HEK293 (cell line): ENCODE measurements around the gene NDUFS4.
A peak's percentile ranks its signal among the peaks of the same experiment; 100 is the strongest.

Source experiments
- CTCF ChIA-PET: fragments of 350-600 bp; formaldehyde crosslinking; extraction: SDS; loops from one replicate; lab custom pipeline; 2021; ENCODE audit warnings: antibody characterized with exemption; lab: Yijun Ruan, JAX
- POLR2A ChIA-PET: fragments of 300-600 bp; formaldehyde crosslinking; extraction: SDS; loops from one replicate; lab custom pipeline; 2020; ENCODE audit warnings: antibody characterized with exemption, inconsistent platforms; lab: Yijun Ruan, JAX
- H3K27ac ChIP-seq: fragments of 200-500 bp; sonication (Bioruptor generic); 2 replicates; pipeline ENCODE4 v1.5.1; 2014; ENCODE audit warnings: low read depth, low read length, control low read depth, inconsistent platforms; ENCODE audit errors: extremely low read depth
- H3K36me3 ChIP-seq, 2 experiments: fragments of 200-500 bp in 1 of 2; sonication (Bioruptor generic) in 1 of 2; 1 replicate in 1 of 2; 2 replicates in 1 of 2; pipeline ENCODE4 v1.5.1; 2014 to 2017; ENCODE audit warnings: inconsistent platforms in 2 of 2, low read length in 2 of 2; ENCODE audit not compliant: control insufficient read depth in 2 of 2, insufficient read depth in 1 of 2
- H3K4me1 ChIP-seq: fragments of 200-500 bp; sonication (Bioruptor generic); 2 replicates; pipeline ENCODE4 v1.5.1; 2014; ENCODE audit warnings: mild to moderate bottlenecking, low read length, inconsistent platforms; ENCODE audit not compliant: control insufficient read depth, insufficient read depth
- H3K4me3 ChIP-seq: 2 replicates; pipeline ENCODE4 v1.5.1; 2011; ENCODE audit warnings: low read depth, mild to moderate bottlenecking, control low read depth, low read length, moderate library complexity
- H3K9me3 ChIP-seq: fragments of 200-500 bp; sonication (Bioruptor generic); 2 replicates; pipeline ENCODE4 v1.5.1; 2014; ENCODE audit warnings: low read depth, low read length, inconsistent platforms; ENCODE audit not compliant: control insufficient read depth, insufficient read depth
- GLIS2 ChIP-seq: fragments of 450-650 bp; formaldehyde crosslinking; IDR thresholded peaks from 2 replicates; pipeline ENCODE4 v1.5.1; 2016; ENCODE audit warnings: missing biosample characterization, missing genetic modification characterization
- KLF1 ChIP-seq: fragments of 450-650 bp; formaldehyde crosslinking; IDR thresholded peaks from 2 replicates; pipeline ENCODE4 v1.5.1; 2016; ENCODE audit warnings: missing biosample characterization, missing genetic modification characterization
- KLF8 ChIP-seq: fragments of 450-650 bp; formaldehyde crosslinking; IDR thresholded peaks from 2 replicates; pipeline ENCODE4 v1.5.1; 2016; ENCODE audit warnings: missing biosample characterization, missing genetic modification characterization
- KLF9 ChIP-seq: fragments of 450-650 bp; formaldehyde crosslinking; IDR thresholded peaks from 2 replicates; pipeline ENCODE4 v1.5.1; 2016; ENCODE audit warnings: missing biosample characterization, missing genetic modification characterization, low read depth
- MZF1 ChIP-seq: fragments of 450-650 bp; formaldehyde crosslinking; IDR thresholded peaks from 2 replicates; pipeline ENCODE4 v1.5.1; 2017; ENCODE audit warnings: missing biosample characterization, missing genetic modification characterization, borderline replicate concordance
- PRDM1 ChIP-seq: fragments of 450-650 bp; formaldehyde crosslinking; IDR thresholded peaks from 2 replicates; pipeline ENCODE4; 2016; ENCODE audit warnings: missing biosample characterization, missing genetic modification characterization
- PRDM2 ChIP-seq: fragments of 450-650 bp; formaldehyde crosslinking; IDR thresholded peaks from 2 replicates; pipeline ENCODE4 v1.5.1; 2016; ENCODE audit warnings: missing biosample characterization, missing genetic modification characterization, borderline replicate concordance
- SP7 ChIP-seq: fragments of 450-650 bp; formaldehyde crosslinking; IDR thresholded peaks from 2 replicates; pipeline ENCODE4 v1.5.1; 2016; ENCODE audit warnings: missing biosample characterization, missing genetic modification characterization
- YY1 ChIP-seq: fragments of 450-650 bp; formaldehyde crosslinking; IDR thresholded peaks from 2 replicates; pipeline ENCODE4 v1.5.1; 2018; ENCODE audit warnings: missing biosample characterization, missing genetic modification characterization
- YY2 ChIP-seq: fragments of 450-650 bp; formaldehyde crosslinking; IDR thresholded peaks from 2 replicates; pipeline ENCODE4 v1.5.1; 2016; ENCODE audit warnings: missing biosample characterization, missing genetic modification characterization
- ZBTB17 ChIP-seq: fragments of 450-650 bp; formaldehyde crosslinking; IDR thresholded peaks from 2 replicates; pipeline ENCODE4 v1.5.1; 2016; ENCODE audit warnings: missing biosample characterization, missing genetic modification characterization
- ZBTB48 ChIP-seq: fragments of 450-650 bp; formaldehyde crosslinking; IDR thresholded peaks from 2 replicates; pipeline ENCODE4 v1.5.1; 2016; ENCODE audit warnings: missing biosample characterization, missing genetic modification characterization
- ZFP41 ChIP-seq: fragments of 450-650 bp; formaldehyde crosslinking; IDR thresholded peaks from 2 replicates; pipeline ENCODE4 v1.5.1; 2016; ENCODE audit warnings: missing biosample characterization, missing genetic modification characterization, borderline replicate concordance
- ZNF10 ChIP-seq: fragments of 450-650 bp; formaldehyde crosslinking; IDR thresholded peaks from 2 replicates; pipeline ENCODE4 v1.5.1; 2017; ENCODE audit warnings: missing biosample characterization, missing genetic modification characterization
- ZNF155 ChIP-seq: fragments of 450-650 bp; formaldehyde crosslinking; IDR thresholded peaks from 2 replicates; pipeline ENCODE4 v1.5.1; 2016; ENCODE audit warnings: missing biosample characterization, missing genetic modification characterization
- ZNF2 ChIP-seq: fragments of 450-650 bp; formaldehyde crosslinking; IDR thresholded peaks from 2 replicates; pipeline ENCODE4 v1.5.1; 2016; ENCODE audit warnings: missing biosample characterization, missing genetic modification characterization
- ZNF266 ChIP-seq: fragments of 450-650 bp; formaldehyde crosslinking; IDR thresholded peaks from 2 replicates; pipeline ENCODE4 v1.5.1; 2016; ENCODE audit warnings: missing biosample characterization, missing genetic modification characterization, low read depth
- ZNF280D ChIP-seq: fragments of 450-650 bp; formaldehyde crosslinking; IDR thresholded peaks from 2 replicates; pipeline ENCODE4 v1.5.1; 2016; ENCODE audit warnings: missing biosample characterization, missing genetic modification characterization
- ZNF416 ChIP-seq: fragments of 450-650 bp; formaldehyde crosslinking; IDR thresholded peaks from 2 replicates; pipeline ENCODE4 v1.5.1; 2016; ENCODE audit warnings: missing biosample characterization, missing genetic modification characterization
- ZNF426 ChIP-seq: fragments of 450-650 bp; formaldehyde crosslinking; IDR thresholded peaks from 2 replicates; pipeline ENCODE4 v1.5.1; 2017; ENCODE audit warnings: missing biosample characterization, missing genetic modification characterization, mild to moderate bottlenecking, inconsistent platforms, moderate library complexity
- ZNF530 ChIP-seq: fragments of 450-650 bp; formaldehyde crosslinking; IDR thresholded peaks from 2 replicates; pipeline ENCODE4 v1.5.1; 2016; ENCODE audit warnings: low read depth, missing biosample characterization, missing genetic modification characterization
- ZNF558 ChIP-seq: fragments of 450-650 bp; formaldehyde crosslinking; IDR thresholded peaks from 2 replicates; pipeline ENCODE4 v1.5.1; 2016; ENCODE audit warnings: missing biosample characterization, missing genetic modification characterization
- ZNF629 ChIP-seq: fragments of 450-650 bp; formaldehyde crosslinking; IDR thresholded peaks from 2 replicates; pipeline ENCODE4 v1.5.1; 2017; ENCODE audit warnings: missing biosample characterization, missing genetic modification characterization
- ZNF660 ChIP-seq: fragments of 450-650 bp; IDR thresholded peaks from 2 replicates; pipeline ENCODE4 v1.5.1; 2018; ENCODE audit warnings: missing biosample characterization, mild to moderate bottlenecking, missing genetic modification characterization
- ZNF692 ChIP-seq: fragments of 450-650 bp; formaldehyde crosslinking; IDR thresholded peaks from 2 replicates; pipeline ENCODE4 v1.5.1; 2016; ENCODE audit warnings: missing biosample characterization, missing genetic modification characterization
- TF ChIP-seq, protein P1 (sequence below): fragments of 450-650 bp; formaldehyde crosslinking; IDR thresholded peaks from 2 replicates; pipeline ENCODE4 v1.5.1; 2017; ENCODE audit warnings: missing biosample characterization, missing genetic modification characterization

The NDUFS4 gene

DNA sequence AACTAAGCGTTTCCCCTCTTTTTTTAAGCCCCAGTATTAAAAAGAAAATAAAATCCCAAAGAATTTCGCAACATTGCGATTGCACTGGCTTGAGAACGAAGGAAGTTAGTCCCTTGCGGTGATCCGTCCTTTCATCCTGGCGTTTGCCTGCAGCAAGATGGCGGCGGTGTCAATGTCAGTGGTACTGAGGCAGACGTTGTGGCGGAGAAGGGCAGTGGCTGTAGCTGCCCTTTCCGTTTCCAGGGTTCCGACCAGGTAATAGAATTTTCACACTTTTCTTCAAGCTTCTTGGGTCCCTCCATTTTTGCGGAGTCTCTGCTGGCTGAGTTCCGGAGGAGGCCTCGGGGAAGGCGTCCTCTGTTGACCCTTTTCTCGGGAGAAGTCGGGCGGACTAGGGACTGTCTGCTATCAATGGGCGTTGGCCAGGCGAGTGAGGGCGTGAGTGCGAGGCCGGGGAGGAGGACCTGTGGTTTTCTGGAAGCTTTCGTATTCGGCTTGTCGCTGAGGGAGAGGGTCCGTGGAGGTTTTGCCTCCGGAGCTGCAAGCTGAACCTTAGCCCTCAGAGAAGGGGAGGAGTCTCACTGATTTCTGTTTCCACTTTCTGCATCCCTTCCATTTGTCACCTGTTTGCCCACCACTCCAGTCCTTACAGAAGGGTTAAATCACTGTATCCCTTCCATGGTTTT, at the start of gene NDUFS4:
TSS of gene NDUFS4 (plus strand) at position 134 of the 686 bp plus-strand sequence. CDS start at position 158, 24 bp downstream.
- peak within 1 kb of the TSS; percentile 92 for H3K4me3 ChIP-seq
- no peaks in the 10 kb centered on the region for H3K9me3 ChIP-seq
- peaks cover 2% of the 10 kb centered on the region; the same call in 1 of the 2 replicates for H3K4me1 ChIP-seq
- no peaks in the 10 kb centered on the region for H3K36me3 ChIP-seq
- CTCF ChIA-PET, result interaction anchor here (0.8 to 1.2 kb wide), 3 partner anchors 16 to 668 kb away, joined by 3 to 4 read pairs (median 3); no protein-coding TSS in a partner anchor
- POLR2A ChIA-PET, result interaction anchor here (0.5 to 0.6 kb wide), 2 partner anchors 74 to 752 kb away, joined by 3 to 5 read pairs; no protein-coding TSS in a partner anchor
- H3K27ac ChIP-seq, result peak within 1 kb of the TSS; percentile 85
- TF ChIP-seq ZNF10, result 0 out of 2 replicates have a peak, but pooled peaks have one; percentile 7
- TF ChIP-seq ZNF660 (tag by site-specific recombination), result peak; percentile 64
- 0 out of 2 replicates have a peak, but pooled peaks have one; percentile 57 for TF ChIP-seq SP7 (tag by site-specific recombination)
- TF ChIP-seq PRDM1 (tag by site-specific recombination), result peak; percentile 83
- TF ChIP-seq ZBTB17 (tag by site-specific recombination), result peak; percentile 70
- no peak for TF ChIP-seq ZNF416 (tag by site-specific recombination)
- peak; percentile 98 for TF ChIP-seq ZBTB48 (tag by site-specific recombination)
- TF ChIP-seq ZNF629, result peak; percentile 31; the same call in 1 of the 2 replicates
- TF ChIP-seq KLF8 (tag by site-specific recombination), result peak; percentile 82
- peak; percentile 64 for TF ChIP-seq ZNF692 (tag by site-specific recombination)
- no peak for TF ChIP-seq ZNF426 (tag by site-specific recombination)
- no peak for TF ChIP-seq MZF1 (tag by site-specific recombination)
- TF ChIP-seq ZNF530 (tag by site-specific recombination), result no peak
- TF ChIP-seq KLF1 (tag by site-specific recombination), result peak; percentile 94
- TF ChIP-seq, protein P1, sequence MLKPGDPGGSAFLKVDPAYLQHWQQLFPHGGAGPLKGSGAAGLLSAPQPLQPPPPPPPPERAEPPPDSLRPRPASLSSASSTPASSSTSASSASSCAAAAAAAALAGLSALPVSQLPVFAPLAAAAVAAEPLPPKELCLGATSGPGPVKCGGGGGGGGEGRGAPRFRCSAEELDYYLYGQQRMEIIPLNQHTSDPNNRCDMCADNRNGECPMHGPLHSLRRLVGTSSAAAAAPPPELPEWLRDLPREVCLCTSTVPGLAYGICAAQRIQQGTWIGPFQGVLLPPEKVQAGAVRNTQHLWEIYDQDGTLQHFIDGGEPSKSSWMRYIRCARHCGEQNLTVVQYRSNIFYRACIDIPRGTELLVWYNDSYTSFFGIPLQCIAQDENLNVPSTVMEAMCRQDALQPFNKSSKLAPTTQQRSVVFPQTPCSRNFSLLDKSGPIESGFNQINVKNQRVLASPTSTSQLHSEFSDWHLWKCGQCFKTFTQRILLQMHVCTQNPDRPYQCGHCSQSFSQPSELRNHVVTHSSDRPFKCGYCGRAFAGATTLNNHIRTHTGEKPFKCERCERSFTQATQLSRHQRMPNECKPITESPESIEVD (tag by site-specific recombination), result no peak
- peak; percentile 92 for TF ChIP-seq YY1 (tag by site-specific recombination)
- no peak for TF ChIP-seq ZNF266
- TF ChIP-seq ZNF2, result peak; percentile 90; the same call in 1 of the 2 replicates
- no peak for TF ChIP-seq GLIS2 (tag by site-specific recombination)
- no peak for TF ChIP-seq ZNF155 (tag by site-specific recombination)
- no peak for TF ChIP-seq PRDM2 (tag by site-specific recombination)
- TF ChIP-seq ZNF280D (tag by site-specific recombination), result peak; percentile 35; the same call in 1 of the 2 replicates
- peak; percentile 70; the same call in 1 of the 2 replicates for TF ChIP-seq YY2 (tag by site-specific recombination)
- TF ChIP-seq KLF9 (tag by site-specific recombination), result no peak; the same call in 1 of the 2 replicates
- no peak for TF ChIP-seq ZNF558
- TF ChIP-seq ZFP41 (tag by site-specific recombination), result no peak
